ELF-1 (cell line): ENCODE results near the gene ACTMAP.

ENCODE experiments used
- DNase-seq: peaks from one replicate; pipeline ENCODE4 v3.0.0-alpha.2; 2016; ENCODE audit warnings: low read depth, low spot score

Gene ACTMAP

GRCh38 chr19:40693896-40694295 is 56.4 kb downstream of the ACTMAP start:
- DNase-seq: no peak

- no peak for DNase-seq
Observed at GRCh38 chr19:40693150-40693788, 57.0 kb downstream of the ACTMAP start.

GRCh38 chr19:40692212-40692551 is 58.1 kb downstream of the ACTMAP start:
- no peak for DNase-seq

GRCh38 chr19:40691421-40692211 is 58.7 kb downstream of the ACTMAP start:
- peak; percentile 15 for DNase-seq
